ENCODE measurements around the gene CISH.

The CISH gene

GRCh38 chr3:50592568-50592967 lies 19.0 kb downstream of the CISH start:
- DNase-seq, result no peak

- DNase-seq, result no peak
Measured at GRCh38 chr3:50591196-50591741, 20.3 kb downstream of the CISH start.

GRCh38 chr3:50588759-50589433 lies 22.7 kb downstream of the CISH start:
- no peak for DNase-seq

GRCh38 chr3:50587806-50588758 lies 23.5 kb downstream of the CISH start:
- no peak for DNase-seq

- no peak for DNase-seq
Measured at GRCh38 chr3:50587373-50587772, 24.2 kb downstream of the CISH start.

- DNase-seq, result no peak
Measured at GRCh38 chr3:50586763-50587070, 24.9 kb downstream of the CISH start.

- no peak for DNase-seq
Measured at GRCh38 chr3:50585919-50586762, 25.4 kb downstream of the CISH start.

GRCh38 chr3:50584391-50584790 lies 27.2 kb downstream of the CISH start:
- no peak for DNase-seq

- DNase-seq, result no peak
Measured at GRCh38 chr3:50583897-50584296, 27.7 kb downstream of the CISH start.

GRCh38 chr3:50582083-50582482 lies 29.5 kb downstream of the CISH start:
- DNase-seq, result no peak

GRCh38 chr3:50581459-50581842 lies 30.1 kb downstream of the CISH start:
- DNase-seq, result no peak

- DNase-seq, result no peak
Measured at GRCh38 chr3:50580683-50581458, 30.7 kb downstream of the CISH start.

- DNase-seq, result no peak
Measured at GRCh38 chr3:50577348-50577747, 34.2 kb downstream of the CISH start.

GRCh38 chr3:50575372-50575771 lies 36.2 kb downstream of the CISH start:
- no peak for DNase-seq

- no peak for DNase-seq
Measured at GRCh38 chr3:50574444-50574831, 37.1 kb downstream of the CISH start.

- peak; percentile 20 for DNase-seq
Measured at GRCh38 chr3:50573566-50574443, 37.8 kb downstream of the CISH start.

- DNase-seq, result no peak
Measured at GRCh38 chr3:50572801-50573371, 38.7 kb downstream of the CISH start.

GRCh38 chr3:50572158-50572557 lies 39.4 kb downstream of the CISH start:
- DNase-seq, result peak; percentile 73

- no peak for DNase-seq
Measured at GRCh38 chr3:50571486-50571885, 40.1 kb downstream of the CISH start.

GRCh38 chr3:50570508-50571279 lies 40.9 kb downstream of the CISH start:
- no peak for DNase-seq
